CD4-positive, alpha-beta memory T cell (primary cell): Measurements from ENCODE around the gene ADGRG2. TPM values are rescaled to one million over a fixed set of nuclear protein-coding genes. Genes with fewer than 3 reads are reported as not detected.

Experiments
- CTCF ChIA-PET: fragments of 350-600 bp; sonication (Branson Sonifier 250); formaldehyde crosslinking; loops from one replicate; lab custom pipeline; 2021; ENCODE audit warnings: inconsistent platforms; ENCODE audit not compliant: partially characterized antibody; lab: Charles Lee
- POLR2A ChIA-PET: fragments of 350-600 bp; sonication (Branson Sonifier 250); formaldehyde crosslinking; loops from one replicate; lab custom pipeline; 2021; ENCODE audit not compliant: partially characterized antibody; lab: Charles Lee
- DNase-seq, 5 donors: peaks; one replicate each; pipeline versions ENCODE4 v3.0.0 to v3.0.0-alpha.2; 2020 to 2022; ENCODE audit warnings: mixed read lengths in 1 of 5
- H3K27ac ChIP-seq: one replicate; pipeline ENCODE4 v1.7.0; 2013; ENCODE audit warnings: low read depth, low read length
- H3K27me3 ChIP-seq: 2 replicates; pipeline ENCODE4 v1.7.0; 2013; ENCODE audit warnings: mild to moderate bottlenecking, low read length, moderate library complexity; ENCODE audit not compliant: insufficient read depth
- H3K36me3 ChIP-seq: 2 replicates; pipeline ENCODE4 v1.7.0; 2013; ENCODE audit warnings: mild to moderate bottlenecking, low read length, moderate library complexity; ENCODE audit not compliant: insufficient read depth
- H3K4me1 ChIP-seq: 2 replicates; pipeline ENCODE4 v1.7.0; 2013; ENCODE audit warnings: mild to moderate bottlenecking, low read length, moderate library complexity; ENCODE audit not compliant: insufficient read depth
- H3K4me3 ChIP-seq, 2 donors: one replicate each; pipeline ENCODE4 v1.7.0; 2013; ENCODE audit warnings: low read length in 2 of 2, mild to moderate bottlenecking in 1 of 2
- H3K9me3 ChIP-seq, 2 donors: one replicate each; pipeline ENCODE4 v1.7.0; 2013; ENCODE audit warnings: low read length in 2 of 2, control low read depth in 1 of 2; ENCODE audit not compliant: control insufficient read depth in 1 of 2
- H3K27ac Mint-ChIP-seq, 7 donors: one replicate each; pipeline ENCODE4 v1.8.0; 2020 to 2021; ENCODE audit warnings: mixed read lengths in 7 of 7, mild to moderate bottlenecking in 6 of 7, inconsistent platforms in 3 of 7, moderate library complexity in 3 of 7
- H3K27me3 Mint-ChIP-seq, 2 donors: one replicate each; pipeline ENCODE4 v1.8.0; 2020 to 2021; ENCODE audit warnings: mixed read lengths in 2 of 2
- H3K36me3 Mint-ChIP-seq, 2 donors: one replicate each; pipeline ENCODE4 v1.8.0; 2020 to 2021; ENCODE audit warnings: mixed read lengths in 2 of 2, inconsistent platforms in 1 of 2, mild to moderate bottlenecking in 1 of 2
- H3K4me1 Mint-ChIP-seq, 4 donors: one replicate each; pipeline ENCODE4 v1.8.0; 2020 to 2021; ENCODE audit warnings: mixed read lengths in 4 of 4, mild to moderate bottlenecking in 1 of 4
- H3K4me3 Mint-ChIP-seq, 8 donors: one replicate each; pipeline ENCODE4 v1.8.0; 2020 to 2021; ENCODE audit warnings: mixed read lengths in 8 of 8, mild to moderate bottlenecking in 7 of 8, moderate library complexity in 6 of 8, inconsistent platforms in 3 of 8
- H3K9me3 Mint-ChIP-seq, 8 donors: one replicate each; pipeline ENCODE4 v1.8.0; 2020 to 2021; ENCODE audit warnings: mixed read lengths in 8 of 8, mild to moderate bottlenecking in 5 of 8, inconsistent platforms in 3 of 8, moderate library complexity in 1 of 8
- intact Hi-C: fragments of 100-400 bp; cut with micrococcal nuclease; formaldehyde crosslinking; loops from one replicate; pipeline ENCODE4 v1.15.1; 2023
- polyA plus RNA-seq, 2 donors: library from polyadenylated mRNA; unstranded; fragments of 300-500 nt; fragmentation: Illumina TruSeq; gene quantifications; one replicate each; pipeline ENCODE4 v1.2.3, GENCODE V29; 2021
- total RNA-seq, 2 experiments: library from RNA; stranded (reverse); gene quantifications; one replicate each; pipeline ENCODE4 v1.2.3, GENCODE V29; 2021

The ADGRG2 gene
- total RNA-seq: not detected
- not detected for polyA plus RNA-seq

- DNase-seq: no peak
- CTCF ChIA-PET: no interaction called here
- Histone ChIP-seq H3K4me3 (no peak within 1 kb of the TSS), H3K9me3 (no peaks in the 10 kb centered on the region), H3K27me3 (no peaks in the 10 kb centered on the region), H3K4me1 (no peaks in the 10 kb centered on the region), H3K27ac (no peak within 1 kb of the TSS), H3K36me3 (no peaks in the 10 kb centered on the region)
- POLR2A ChIA-PET: no interaction called here
- Mint-ChIP-seq H3K9me3 (peaks cover 0 to 3% (median 0%) of the 10 kb centered on the region in 8 donors), H3K27ac (no peak within 1 kb of the TSS), H3K27me3 (peaks cover 19 to 26% of the 10 kb centered on the region in 2 donors), H3K36me3 (no peaks in the 10 kb centered on the region), H3K4me1 (peaks cover 0 to 4% (median 0%) of the 10 kb centered on the region in 4 donors), H3K4me3 (peak within 1 kb of the TSS in 3 of 8 donors; percentile 23 to 49 (median 31))
- intact Hi-C loops: no loop called here
Measured at GRCh38 chrX:19121898-19122640, at the start of gene ADGRG2. Gene ADGRG2, minus strand, starts transcription at chrX:19122468. Its CDS starts 53,634 bp downstream, at chrX:19068834.

- POLR2A ChIA-PET: no interaction called here
- Histone ChIP-seq H3K27ac (no peak overlapping the region), H3K9me3 (no peaks in the 10 kb centered on the region), H3K27me3 (no peaks in the 10 kb centered on the region), H3K4me3 (no peak overlapping the region), H3K4me1 (no peaks in the 10 kb centered on the region), H3K36me3 (no peaks in the 10 kb centered on the region)
- CTCF ChIA-PET: no interaction called here
- peaks cover 0 to 2% of the 10 kb centered on the region in 2 donors for H3K27me3 Mint-ChIP-seq
- no peaks in the 10 kb centered on the region for H3K36me3 Mint-ChIP-seq
- no peak for DNase-seq
- no peak overlapping the region for H3K27ac Mint-ChIP-seq
- H3K9me3 Mint-ChIP-seq: peaks cover 0 to 4% (median under 1%) of the 10 kb centered on the region in 8 donors
- intact Hi-C loops: no loop called here
- no peak overlapping the region for H3K4me3 Mint-ChIP-seq
- H3K4me1 Mint-ChIP-seq: no peaks in the 10 kb centered on the region
Measured at GRCh38 chrX:19168609-19169008, 46.3 kb upstream of the ADGRG2 start.

- H3K4me1 Mint-ChIP-seq: no peaks in the 10 kb centered on the region
- peaks cover 0 to 2% (median 0%) of the 10 kb centered on the region in 8 donors for H3K9me3 Mint-ChIP-seq
- H3K27me3 Mint-ChIP-seq: peaks cover 2 to 3% of the 10 kb centered on the region in 2 donors
- ChIA-PET POLR2A (no interaction called here), CTCF (no interaction called here)
- no peak overlapping the region for H3K4me3 Mint-ChIP-seq
- no peaks in the 10 kb centered on the region for H3K9me3 ChIP-seq
- H3K27ac ChIP-seq: no peak overlapping the region
- intact Hi-C loops: no loop called here
- H3K4me1 ChIP-seq: no peaks in the 10 kb centered on the region
- H3K36me3 Mint-ChIP-seq: no peaks in the 10 kb centered on the region
- no peak overlapping the region for H3K4me3 ChIP-seq
- DNase-seq: no peak
- no peaks in the 10 kb centered on the region for H3K27me3 ChIP-seq
- no peak overlapping the region for H3K27ac Mint-ChIP-seq
- no peaks in the 10 kb centered on the region for H3K36me3 ChIP-seq
Measured at GRCh38 chrX:19162851-19163250, 40.6 kb upstream of the ADGRG2 start.

GRCh38 chrX:19156186-19156585 lies 33.9 kb upstream of the ADGRG2 start:
- Histone ChIP-seq H3K9me3 (no peaks in the 10 kb centered on the region), H3K36me3 (no peaks in the 10 kb centered on the region), H3K4me1 (no peaks in the 10 kb centered on the region), H3K4me3 (no peak overlapping the region), H3K27ac (no peak overlapping the region), H3K27me3 (no peaks in the 10 kb centered on the region)
- POLR2A ChIA-PET: no interaction called here
- Mint-ChIP-seq H3K4me1 (no peaks in the 10 kb centered on the region), H3K27ac (no peak overlapping the region), H3K36me3 (no peaks in the 10 kb centered on the region), H3K27me3 (peaks cover 0 to 3% of the 10 kb centered on the region in 2 donors), H3K9me3 (peaks cover 0 to 4% (median under 1%) of the 10 kb centered on the region in 8 donors), H3K4me3 (no peak overlapping the region)
- intact Hi-C loops: no loop called here
- CTCF ChIA-PET: no interaction called here
- DNase-seq: no peak

- peaks cover 0 to 4% (median 0%) of the 10 kb centered on the region in 8 donors for H3K9me3 Mint-ChIP-seq
- H3K27ac Mint-ChIP-seq: no peak overlapping the region
- no peak for DNase-seq
- CTCF ChIA-PET: no interaction called here
- H3K4me3 ChIP-seq: no peak overlapping the region
- no peaks in the 10 kb centered on the region for H3K9me3 ChIP-seq
- H3K36me3 ChIP-seq: no peaks in the 10 kb centered on the region
- H3K4me1 Mint-ChIP-seq: no peaks in the 10 kb centered on the region
- H3K27me3 Mint-ChIP-seq: no peaks in the 10 kb centered on the region
- no peaks in the 10 kb centered on the region for H3K36me3 Mint-ChIP-seq
- no peak overlapping the region for H3K4me3 Mint-ChIP-seq
- no peak overlapping the region for H3K27ac ChIP-seq
- no peaks in the 10 kb centered on the region for H3K4me1 ChIP-seq
- POLR2A ChIA-PET: no interaction called here
- H3K27me3 ChIP-seq: no peaks in the 10 kb centered on the region
- intact Hi-C loops: no loop called here
Measured at GRCh38 chrX:19152762-19153161, 30.5 kb upstream of the ADGRG2 start.

GRCh38 chrX:19137067-19137466 lies 14.8 kb upstream of the ADGRG2 start:
- H3K36me3 Mint-ChIP-seq: no peaks in the 10 kb centered on the region
- Histone ChIP-seq H3K4me1 (no peaks in the 10 kb centered on the region), H3K27ac (no peak overlapping the region), H3K4me3 (no peak overlapping the region), H3K27me3 (no peaks in the 10 kb centered on the region), H3K36me3 (no peaks in the 10 kb centered on the region), H3K9me3 (no peaks in the 10 kb centered on the region)
- no peak overlapping the region for H3K27ac Mint-ChIP-seq
- peaks cover 0 to 1% (median 0%) of the 10 kb centered on the region in 8 donors for H3K9me3 Mint-ChIP-seq
- POLR2A ChIA-PET: no interaction called here
- H3K4me1 Mint-ChIP-seq: no peaks in the 10 kb centered on the region
- intact Hi-C loops: no loop called here
- no peak for DNase-seq
- peaks cover 0 to under 1% of the 10 kb centered on the region in 2 donors for H3K27me3 Mint-ChIP-seq
- no peak overlapping the region for H3K4me3 Mint-ChIP-seq
- CTCF ChIA-PET: no interaction called here

- DNase-seq: no peak
- H3K27me3 ChIP-seq: no peaks in the 10 kb centered on the region
- H3K27ac Mint-ChIP-seq: no peak overlapping the region
- no peak overlapping the region for H3K4me3 ChIP-seq
- H3K4me1 Mint-ChIP-seq: no peaks in the 10 kb centered on the region
- peaks cover 0 to 2% of the 10 kb centered on the region in 2 donors for H3K27me3 Mint-ChIP-seq
- peaks cover 0 to 5% (median 0%) of the 10 kb centered on the region in 8 donors for H3K9me3 Mint-ChIP-seq
- H3K36me3 Mint-ChIP-seq: no peaks in the 10 kb centered on the region
- H3K9me3 ChIP-seq: no peaks in the 10 kb centered on the region
- CTCF ChIA-PET: no interaction called here
- no peak overlapping the region for H3K4me3 Mint-ChIP-seq
- POLR2A ChIA-PET: no interaction called here
- intact Hi-C loops: no loop called here
- no peaks in the 10 kb centered on the region for H3K4me1 ChIP-seq
- H3K36me3 ChIP-seq: no peaks in the 10 kb centered on the region
- no peak overlapping the region for H3K27ac ChIP-seq
Measured at GRCh38 chrX:19133784-19134183, 11.5 kb upstream of the ADGRG2 start.
